Activated naive CD8-positive, alpha-beta T cell treated with anti-CD3 and anti-CD28 coated beads, Interleukin-2, amount 50 U/mL, for 16 hours (primary cell): ENCODE data around the gene MAPKAP1.

Experiments used
- DNase-seq: peaks from one replicate; pipeline ENCODE4 v3.0.0-alpha.2; 2020; ENCODE audit warnings: low read depth, low spot score

The MAPKAP1 gene

GRCh38 chr9:125674981-125675973, 31.7 kb downstream of the MAPKAP1 start:
- DNase-seq, result no peak

GRCh38 chr9:125672876-125673275, 34.1 kb downstream of the MAPKAP1 start:
- no peak for DNase-seq

- no peak for DNase-seq
Measured at GRCh38 chr9:125663127-125663526, 43.9 kb downstream of the MAPKAP1 start.

GRCh38 chr9:125660557-125660956, 46.5 kb downstream of the MAPKAP1 start:
- no peak for DNase-seq

DNA sequence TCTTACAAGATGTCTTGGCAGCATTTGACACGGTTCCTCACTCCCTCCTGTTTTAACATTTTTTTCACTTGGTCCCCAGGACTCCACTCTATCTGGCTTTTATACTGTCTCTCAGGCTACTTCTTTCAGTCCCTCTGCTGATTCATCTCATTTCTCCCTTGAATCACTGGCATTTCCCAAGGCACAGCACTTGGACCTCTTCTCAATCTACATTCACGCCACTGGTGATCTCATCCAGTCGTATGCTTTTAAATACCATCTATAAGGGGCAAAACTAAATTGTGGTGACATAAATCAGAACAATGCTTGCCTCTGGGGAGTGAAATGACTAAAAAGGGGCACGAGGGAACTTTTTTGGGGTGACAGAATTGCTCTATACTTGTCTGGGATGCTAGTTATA, 47.1 kb downstream of the MAPKAP1 start:
- DNase-seq, result no peak

GRCh38 chr9:125659201-125659840, 47.7 kb downstream of the MAPKAP1 start:
- no peak for DNase-seq

DNA sequence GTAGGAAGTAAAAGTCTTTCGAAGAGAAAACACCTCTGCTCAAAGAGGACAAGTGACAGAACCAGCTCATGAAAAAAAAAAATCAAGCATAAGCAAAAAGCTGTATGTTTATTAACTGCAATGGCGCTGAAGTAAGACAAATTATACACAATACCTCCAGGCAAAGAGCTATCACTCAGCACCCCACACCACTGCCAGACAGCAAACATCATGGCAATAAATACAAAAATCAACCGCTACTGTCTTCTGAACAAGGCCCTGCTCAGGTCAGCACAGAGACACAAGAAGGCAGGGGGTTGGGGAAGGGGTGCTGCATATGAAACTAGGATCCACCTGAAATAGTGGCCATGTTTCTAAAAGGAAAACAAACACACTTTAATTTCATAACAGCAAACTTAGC, 50.4 kb downstream of the MAPKAP1 start:
- no peak for DNase-seq

GRCh38 chr9:125655691-125656410, 51.2 kb downstream of the MAPKAP1 start:
- DNase-seq, result no peak

DNA sequence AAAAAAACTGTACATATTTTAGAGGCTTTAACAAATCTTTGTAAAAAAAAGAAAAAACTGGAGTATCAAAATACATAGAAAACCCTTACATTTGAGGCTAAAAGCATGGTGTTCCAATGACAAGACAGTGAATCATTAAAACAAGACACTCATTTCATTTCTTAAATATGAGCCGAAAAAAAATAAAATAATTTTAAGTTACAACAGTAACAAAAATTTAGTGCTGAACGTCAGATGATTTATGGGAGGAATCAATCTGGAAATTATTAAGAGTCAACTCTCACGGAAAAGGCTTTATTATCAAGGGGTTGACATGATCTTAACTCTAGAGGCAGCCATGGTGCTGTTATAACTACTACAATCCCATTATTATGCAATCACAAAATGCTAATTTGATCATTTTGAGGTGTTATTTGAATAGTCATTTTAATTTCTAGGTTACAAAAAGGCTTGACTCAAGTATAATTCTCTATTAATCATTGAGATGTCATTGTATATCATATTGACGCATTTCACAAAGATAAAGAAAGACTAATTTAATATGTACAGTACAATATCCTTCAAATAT, 51.9 kb downstream of the MAPKAP1 start:
- DNase-seq, result no peak

DNA sequence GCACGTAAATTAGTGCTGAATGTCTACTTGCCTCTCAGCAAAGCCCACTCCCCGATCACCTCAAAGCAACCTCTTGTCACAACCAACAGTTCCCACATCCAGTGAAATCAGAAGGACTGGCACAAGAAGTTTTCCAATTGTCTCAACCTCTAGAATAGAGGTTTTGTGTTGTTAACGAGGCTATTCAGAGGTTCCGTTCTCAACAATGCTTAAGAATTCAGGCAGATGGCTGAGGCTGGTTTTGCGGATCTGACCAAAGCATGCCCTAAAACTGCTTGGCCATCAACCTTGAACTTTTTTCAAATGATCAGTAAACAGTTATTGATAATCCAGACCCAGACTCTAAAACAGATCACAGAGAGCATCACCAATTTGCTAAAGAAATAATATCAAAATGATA, 52.9 kb downstream of the MAPKAP1 start:
- DNase-seq, result no peak

- DNase-seq, result no peak
Measured at GRCh38 chr9:125653325-125653724, 53.7 kb downstream of the MAPKAP1 start.

GRCh38 chr9:125652759-125653158, 54.2 kb downstream of the MAPKAP1 start:
- no peak for DNase-seq

- DNase-seq, result no peak
Measured at GRCh38 chr9:125652233-125652594, 54.8 kb downstream of the MAPKAP1 start.

GRCh38 chr9:125651576-125652232, 55.3 kb downstream of the MAPKAP1 start:
- DNase-seq, result no peak

- no peak for DNase-seq
Measured at GRCh38 chr9:125650271-125650737, 56.7 kb downstream of the MAPKAP1 start.

- DNase-seq, result no peak
Measured at GRCh38 chr9:125649826-125650225, 57.2 kb downstream of the MAPKAP1 start.

DNA sequence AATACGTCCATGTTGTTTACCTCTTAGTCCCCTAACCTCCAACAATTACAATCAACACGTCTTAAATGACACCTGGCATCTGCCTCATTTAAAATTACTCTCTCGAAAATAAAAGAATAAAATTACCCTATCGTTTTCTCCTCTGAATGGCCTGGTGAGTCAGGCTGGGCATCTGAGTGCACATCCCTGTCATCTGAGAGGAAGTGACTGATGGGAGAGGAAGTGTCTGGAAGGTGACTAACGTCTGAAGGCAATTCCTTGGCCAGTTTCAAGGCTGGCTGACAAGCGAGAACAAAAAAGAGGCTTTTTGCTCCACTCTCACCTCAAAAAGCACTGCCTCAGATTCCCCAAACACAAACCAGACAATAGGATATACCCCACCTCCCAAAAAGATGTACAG, 57.7 kb downstream of the MAPKAP1 start:
- DNase-seq, result no peak

DNA sequence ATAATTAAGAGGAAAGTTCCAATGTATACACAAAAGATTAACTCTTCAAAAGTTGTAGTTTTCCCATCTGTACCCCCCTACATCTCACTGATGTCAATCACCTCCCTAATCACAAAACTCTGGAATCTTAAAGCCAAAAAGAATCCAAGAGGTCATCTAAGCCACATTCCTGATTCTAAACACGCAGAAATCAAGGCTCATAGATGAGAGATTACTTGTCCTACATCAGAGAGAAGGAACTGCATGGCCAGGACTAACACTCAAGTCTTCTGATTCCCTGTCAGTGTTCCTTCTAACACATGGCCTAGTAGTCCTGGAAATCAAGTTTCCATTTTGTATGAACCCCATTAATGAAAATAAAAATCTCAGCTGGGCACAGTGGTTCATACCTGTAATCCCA, 58.7 kb downstream of the MAPKAP1 start:
- no peak for DNase-seq

DNA sequence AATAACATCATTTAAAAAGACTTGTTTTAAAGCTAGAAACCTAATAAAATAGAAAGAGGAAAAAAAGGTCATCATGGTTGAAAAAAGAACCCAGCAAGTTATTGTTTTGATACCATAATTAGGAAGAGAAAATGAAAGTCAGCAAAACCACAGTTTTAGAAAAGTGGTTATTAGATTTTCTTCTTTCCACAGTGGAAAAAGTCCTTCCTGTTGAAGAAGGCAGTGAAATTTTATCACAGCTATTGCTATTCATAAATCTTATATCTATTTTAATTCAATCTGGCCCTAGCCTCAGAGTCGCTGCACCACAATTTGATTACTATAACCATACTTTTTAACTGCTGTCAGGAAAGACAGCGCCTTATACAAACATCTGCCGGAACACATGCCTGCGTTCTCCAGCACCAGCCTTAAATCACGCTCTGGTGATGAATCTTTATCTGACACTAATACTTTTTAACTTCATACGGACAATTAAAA, 60.3 kb downstream of the MAPKAP1 start:
- DNase-seq, result no peak

- DNase-seq, result no peak
Measured at GRCh38 chr9:125646217-125646616, 60.8 kb downstream of the MAPKAP1 start.

DNA sequence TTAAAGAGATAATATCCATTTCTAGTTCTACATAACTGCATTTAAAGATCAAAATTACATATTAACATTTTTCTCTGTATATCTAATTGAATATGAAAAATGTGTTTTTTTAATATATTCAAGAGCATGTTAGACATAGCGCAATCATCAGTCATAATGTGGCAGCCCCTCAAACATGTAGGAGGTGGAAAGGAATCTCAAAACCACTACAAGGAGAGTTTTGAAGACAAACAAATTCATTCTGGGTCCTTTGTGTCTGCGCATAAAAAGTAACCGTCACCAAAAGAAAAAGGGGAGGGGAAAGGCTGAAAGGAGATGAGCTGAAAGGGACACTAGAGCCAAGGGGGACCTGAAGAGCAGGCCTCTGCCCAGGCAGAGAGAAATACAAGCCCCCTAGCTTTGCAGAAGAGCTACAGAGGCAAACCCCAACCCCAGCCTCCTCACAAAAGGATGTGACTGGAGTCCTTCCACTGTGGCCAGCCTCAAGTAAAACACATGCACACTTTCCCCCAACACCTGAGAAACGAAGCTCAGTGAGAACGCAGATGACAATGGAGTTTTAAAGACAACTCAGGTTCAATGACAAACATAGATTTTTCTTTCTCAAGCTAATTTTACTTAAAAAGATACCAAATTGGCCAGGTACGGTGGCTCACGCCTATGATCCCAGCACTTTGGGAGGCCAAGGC, 62.0 kb downstream of the MAPKAP1 start:
- DNase-seq, result no peak
